Progenitor cell of endocrine pancreas (in vitro differentiated cells): Measurements from ENCODE around the gene VPS13A. TPM values are rescaled to one million over a fixed set of nuclear protein-coding genes. Genes with fewer than 3 reads are reported as not detected.

Experiments
- DNase-seq: peaks from one replicate; pipeline ENCODE4 v3.0.0; 2021; ENCODE audit warnings: low spot score; ENCODE audit not compliant: unreplicated experiment
- H3K27ac Mint-ChIP-seq: 2 replicates; pipeline ENCODE4 v1.8.0; 2021; ENCODE audit warnings: mild to moderate bottlenecking, moderate library complexity, mixed read lengths
- H3K27me3 Mint-ChIP-seq: 2 replicates; pipeline ENCODE4 v1.8.0; 2021; ENCODE audit warnings: mixed read lengths
- H3K36me3 Mint-ChIP-seq: 2 replicates; pipeline ENCODE4 v1.8.0; 2022; ENCODE audit warnings: mixed read lengths; ENCODE audit not compliant: insufficient read depth
- H3K4me1 Mint-ChIP-seq: 2 replicates; pipeline ENCODE4 v1.8.0; 2021; ENCODE audit warnings: low read depth, mixed read lengths
- H3K4me3 Mint-ChIP-seq: 2 replicates; pipeline ENCODE4 v1.8.0; 2021; ENCODE audit warnings: low read depth, mild to moderate bottlenecking, moderate library complexity, mixed read lengths
- H3K9me3 Mint-ChIP-seq: 2 replicates; pipeline ENCODE4 v1.8.0; 2021; ENCODE audit warnings: low read depth, mixed read lengths
- total RNA-seq: library from RNA; stranded (reverse); gene quantifications from 2 replicates; pipeline ENCODE4 v1.2.1, GENCODE V29; 2021
- TF ChIP-seq, protein P1 (sequence below): fragments of 200-600 bp; sonication (generic); IDR thresholded peaks from one replicate; pipeline ENCODE4 v1.5.0; 2021; ENCODE audit warnings: antibody characterized with exemption, mild to moderate bottlenecking; ENCODE audit not compliant: unreplicated experiment

Gene VPS13A
- total RNA-seq, 1 donor from 2014 or later, result 54.1 TPM

DNA sequence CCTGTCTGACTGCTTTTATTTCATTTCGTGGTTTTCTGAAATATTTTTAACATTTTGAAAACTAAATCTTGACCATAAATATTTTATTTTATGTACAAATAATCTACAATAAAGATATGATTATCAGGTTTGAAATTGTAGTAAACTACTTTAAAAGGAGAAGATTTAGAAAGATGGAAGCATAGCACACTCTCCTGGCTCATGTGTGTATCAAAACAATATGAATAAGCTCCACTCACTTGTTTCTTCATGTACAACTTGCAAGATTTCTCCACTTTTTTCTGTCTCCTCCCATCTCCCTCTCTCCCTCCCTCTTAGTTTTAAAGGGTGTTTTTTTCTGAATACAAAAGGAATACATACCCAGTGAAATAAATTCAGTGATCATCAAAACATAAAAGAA, 15.4 kb upstream of the VPS13A start:
- Mint-ChIP-seq H3K27ac (no peak overlapping the region), H3K27me3 (peaks cover 9% of the 10 kb centered on the region), H3K4me1 (no peaks in the 10 kb centered on the region), H3K36me3 (no peaks in the 10 kb centered on the region), H3K9me3 (no peaks in the 10 kb centered on the region), H3K4me3 (no peak overlapping the region)
- DNase-seq, result no peak
- TF ChIP-seq, protein P1, sequence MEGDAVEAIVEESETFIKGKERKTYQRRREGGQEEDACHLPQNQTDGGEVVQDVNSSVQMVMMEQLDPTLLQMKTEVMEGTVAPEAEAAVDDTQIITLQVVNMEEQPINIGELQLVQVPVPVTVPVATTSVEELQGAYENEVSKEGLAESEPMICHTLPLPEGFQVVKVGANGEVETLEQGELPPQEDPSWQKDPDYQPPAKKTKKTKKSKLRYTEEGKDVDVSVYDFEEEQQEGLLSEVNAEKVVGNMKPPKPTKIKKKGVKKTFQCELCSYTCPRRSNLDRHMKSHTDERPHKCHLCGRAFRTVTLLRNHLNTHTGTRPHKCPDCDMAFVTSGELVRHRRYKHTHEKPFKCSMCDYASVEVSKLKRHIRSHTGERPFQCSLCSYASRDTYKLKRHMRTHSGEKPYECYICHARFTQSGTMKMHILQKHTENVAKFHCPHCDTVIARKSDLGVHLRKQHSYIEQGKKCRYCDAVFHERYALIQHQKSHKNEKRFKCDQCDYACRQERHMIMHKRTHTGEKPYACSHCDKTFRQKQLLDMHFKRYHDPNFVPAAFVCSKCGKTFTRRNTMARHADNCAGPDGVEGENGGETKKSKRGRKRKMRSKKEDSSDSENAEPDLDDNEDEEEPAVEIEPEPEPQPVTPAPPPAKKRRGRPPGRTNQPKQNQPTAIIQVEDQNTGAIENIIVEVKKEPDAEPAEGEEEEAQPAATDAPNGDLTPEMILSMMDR, result no peak

DNA sequence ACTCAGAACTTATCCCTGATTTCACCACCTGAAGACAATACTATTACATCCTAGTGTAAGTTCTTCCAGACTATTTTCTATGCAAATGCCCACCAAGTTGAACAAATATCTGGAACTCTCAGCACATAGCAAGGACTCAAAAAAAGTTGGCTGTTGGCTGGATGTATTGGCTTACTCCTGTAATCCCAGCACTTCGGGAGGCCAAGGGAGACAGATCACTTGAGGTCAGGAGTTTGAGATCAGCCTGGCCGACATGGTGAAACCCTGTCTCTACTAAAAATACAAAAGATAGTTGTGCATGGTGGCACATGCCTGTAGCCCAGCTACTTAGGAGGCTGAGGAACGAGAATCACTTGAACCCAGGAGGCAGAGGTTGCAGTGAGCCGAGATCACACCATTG, 15.0 kb upstream of the VPS13A start:
- Mint-ChIP-seq H3K27ac (no peak overlapping the region), H3K4me1 (no peaks in the 10 kb centered on the region), H3K36me3 (no peaks in the 10 kb centered on the region), H3K27me3 (peaks cover 6% of the 10 kb centered on the region), H3K4me3 (no peak overlapping the region), H3K9me3 (no peaks in the 10 kb centered on the region)
- DNase-seq, result no peak
- TF ChIP-seq, protein P1, result no peak

DNA sequence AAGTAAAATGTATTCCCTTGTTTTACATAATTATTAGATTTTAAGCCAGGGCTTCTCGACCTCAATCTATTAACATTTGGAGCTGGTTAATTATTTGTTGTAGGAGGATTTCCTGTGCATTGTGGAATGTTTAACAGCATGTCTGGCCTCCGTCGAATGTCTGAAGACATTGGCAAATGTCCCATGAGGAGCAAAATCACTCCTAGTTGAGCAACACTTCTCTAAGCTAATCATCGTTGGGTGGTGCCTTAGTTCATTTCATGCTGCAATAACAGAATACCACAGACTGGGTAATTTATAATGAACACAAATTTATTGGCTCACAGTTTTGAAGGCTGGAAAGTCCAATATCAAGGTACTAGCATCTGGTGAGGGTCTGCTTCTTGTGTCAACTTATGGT, 13.4 kb upstream of the VPS13A start:
- Mint-ChIP-seq H3K27me3 (peaks cover 6% of the 10 kb centered on the region), H3K36me3 (no peaks in the 10 kb centered on the region), H3K27ac (no peak overlapping the region), H3K9me3 (no peaks in the 10 kb centered on the region), H3K4me3 (no peak overlapping the region), H3K4me1 (no peaks in the 10 kb centered on the region)
- TF ChIP-seq, protein P1, result no peak
- DNase-seq, result no peak

DNA sequence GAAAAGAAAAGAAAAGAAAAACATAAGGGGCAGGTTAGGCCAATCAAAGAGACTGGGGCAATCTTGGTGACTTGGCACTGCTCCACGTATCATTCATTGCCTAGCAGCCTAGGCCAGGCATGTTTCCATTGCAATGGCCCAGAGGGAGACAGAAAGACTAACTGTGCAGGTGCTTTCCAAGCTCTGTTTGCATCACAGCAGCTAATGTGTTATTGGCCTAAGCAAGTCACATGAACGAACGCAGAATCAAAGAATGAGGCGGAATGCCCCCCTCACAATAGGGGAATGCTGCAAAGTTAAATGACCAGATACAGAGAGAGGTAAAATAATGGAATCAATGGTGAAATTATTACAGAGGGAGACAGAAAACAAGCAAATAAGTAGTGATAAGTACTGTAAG, 11.1 kb upstream of the VPS13A start:
- H3K4me3 Mint-ChIP-seq, result no peak overlapping the region
- H3K36me3 Mint-ChIP-seq, result no peaks in the 10 kb centered on the region
- peaks cover 7% of the 10 kb centered on the region for H3K4me1 Mint-ChIP-seq
- H3K27me3 Mint-ChIP-seq, result peaks cover 4% of the 10 kb centered on the region
- no peak overlapping the region for H3K27ac Mint-ChIP-seq
- TF ChIP-seq, protein P1, result no peak
- no peak for DNase-seq
- H3K9me3 Mint-ChIP-seq, result no peaks in the 10 kb centered on the region

DNA sequence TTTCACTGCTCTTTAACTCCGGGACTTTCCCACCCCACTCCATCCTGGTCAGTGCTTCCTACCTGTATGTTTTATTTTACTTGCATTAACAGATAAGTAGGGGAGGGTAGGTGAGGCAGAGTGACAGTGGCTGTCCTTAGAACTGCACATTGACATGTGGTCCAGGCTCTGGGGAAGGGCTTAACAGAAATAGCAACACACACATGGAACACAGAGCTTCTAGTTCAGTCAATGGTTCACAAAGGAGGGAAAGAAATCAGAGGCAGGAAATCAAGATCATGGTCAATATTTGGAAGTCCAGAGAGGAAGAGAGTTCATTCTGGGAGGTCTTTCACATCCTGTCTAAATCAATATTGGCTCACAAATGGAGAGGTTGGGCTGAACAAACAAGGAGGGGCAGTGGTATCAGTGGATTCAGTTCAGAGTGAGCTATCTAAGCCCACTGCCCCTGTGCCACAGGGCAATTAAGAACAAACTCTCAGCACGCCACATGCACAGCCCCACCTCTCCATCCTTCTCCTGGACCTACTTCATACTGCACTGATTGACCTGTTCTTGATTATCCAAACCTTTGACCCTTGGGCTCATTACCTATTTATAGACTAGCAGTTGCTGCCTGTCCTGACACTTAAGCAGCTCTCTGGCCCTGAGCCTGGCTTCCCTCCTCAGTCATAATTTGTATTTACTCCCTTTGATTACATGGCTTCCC, 6.2 kb upstream of the VPS13A start:
- no peak for DNase-seq
- Mint-ChIP-seq H3K4me3 (no peak overlapping the region), H3K27ac (no peak overlapping the region), H3K4me1 (peaks cover 15% of the 10 kb centered on the region), H3K36me3 (no peaks in the 10 kb centered on the region), H3K27me3 (peaks cover 7% of the 10 kb centered on the region), H3K9me3 (no peaks in the 10 kb centered on the region)
- TF ChIP-seq, protein P1, result no peak
